OCI-LY1 (cell line): Measurements from ENCODE around the gene COL23A1.

Source experiments
- CTCF ChIP-seq: fragments of 200-600 bp; sonication (generic), shearing (Covaris generic); IDR thresholded peaks from 2 replicates; pipeline ENCODE4 v1.5.1; 2017; ENCODE audit warnings: mild to moderate bottlenecking, antibody characterized with exemption, low read length, moderate library complexity, mixed read lengths
- EZH2 ChIP-seq: fragments of 200-600 bp; sonication (generic), shearing (Covaris generic); IDR thresholded peaks from 2 replicates; pipeline ENCODE4 v1.8.0; 2017; ENCODE audit warnings: borderline replicate concordance, mixed run types, mild to moderate bottlenecking, antibody characterized with exemption, low read length, moderate library complexity, mixed read lengths

- TF ChIP-seq CTCF = no peak
- TF ChIP-seq EZH2 = no peak
Observed at GRCh38 chr5:178242416-178242815, 347.8 kb downstream of the COL23A1 start.
